AML-193 (cell line): ENCODE results near the gene GLMN.

Experiments used
- DNase-seq, 2 experiments: peaks; one replicate each; lab custom pipeline; 2025; lab: John Stamatoyannopoulos, UW

Gene GLMN, protein sequence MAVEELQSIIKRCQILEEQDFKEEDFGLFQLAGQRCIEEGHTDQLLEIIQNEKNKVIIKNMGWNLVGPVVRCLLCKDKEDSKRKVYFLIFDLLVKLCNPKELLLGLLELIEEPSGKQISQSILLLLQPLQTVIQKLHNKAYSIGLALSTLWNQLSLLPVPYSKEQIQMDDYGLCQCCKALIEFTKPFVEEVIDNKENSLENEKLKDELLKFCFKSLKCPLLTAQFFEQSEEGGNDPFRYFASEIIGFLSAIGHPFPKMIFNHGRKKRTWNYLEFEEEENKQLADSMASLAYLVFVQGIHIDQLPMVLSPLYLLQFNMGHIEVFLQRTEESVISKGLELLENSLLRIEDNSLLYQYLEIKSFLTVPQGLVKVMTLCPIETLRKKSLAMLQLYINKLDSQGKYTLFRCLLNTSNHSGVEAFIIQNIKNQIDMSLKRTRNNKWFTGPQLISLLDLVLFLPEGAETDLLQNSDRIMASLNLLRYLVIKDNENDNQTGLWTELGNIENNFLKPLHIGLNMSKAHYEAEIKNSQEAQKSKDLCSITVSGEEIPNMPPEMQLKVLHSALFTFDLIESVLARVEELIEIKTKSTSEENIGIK

DNA sequence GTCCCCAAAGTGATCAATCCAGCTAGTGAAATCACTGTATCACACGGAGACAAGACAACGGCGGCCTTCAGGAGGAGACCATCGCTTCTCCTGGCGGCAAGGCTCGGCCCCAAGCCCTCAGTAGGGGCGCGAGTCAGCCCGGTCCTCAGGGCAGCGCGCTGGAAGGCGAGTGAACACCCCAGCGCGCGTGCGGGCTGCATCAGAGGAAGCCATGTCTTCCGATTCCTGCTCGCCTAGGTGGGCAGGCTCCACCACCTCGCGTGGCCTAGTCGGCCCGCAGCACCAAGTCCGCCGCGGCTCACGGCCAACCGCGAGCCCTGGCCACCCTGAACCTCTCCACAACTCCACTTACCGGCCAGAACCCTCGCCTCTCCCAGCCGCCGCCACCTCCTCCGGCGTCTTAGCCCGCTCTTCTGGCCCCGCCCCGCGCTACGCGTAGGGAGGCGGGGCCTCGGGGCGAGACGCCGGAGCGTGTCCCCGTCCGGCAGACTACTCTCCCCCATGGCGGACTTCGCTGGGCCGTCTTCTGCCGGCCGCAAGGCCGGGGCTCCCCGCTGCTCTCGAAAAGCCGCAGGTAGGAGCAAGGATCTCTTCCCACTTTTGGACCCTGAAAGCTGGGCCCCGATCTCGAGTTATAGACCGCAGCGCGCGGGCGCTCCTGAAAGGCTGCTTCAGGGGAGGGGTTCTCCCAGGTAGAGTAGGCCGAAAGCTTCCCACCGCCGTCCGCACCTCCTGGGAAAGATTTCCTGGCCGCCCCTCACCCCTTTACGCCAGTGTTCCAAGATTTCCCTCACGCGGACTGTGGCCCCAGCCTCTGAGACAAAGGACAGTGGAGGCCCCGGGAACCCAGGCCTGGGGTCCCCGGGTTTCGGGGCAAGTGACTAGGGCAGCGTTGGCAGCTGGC is at the start of gene GLMN, which contains the start of gene RPAP2:
GLMN (minus strand) TSS at position 415 of the 904 bp plus-strand sequence. CDS start 988 bp downstream, outside the sequence.
RPAP2 (plus strand) TSS at position 487 of the 904 bp plus-strand sequence; CDS start at position 502, 15 bp downstream.
- peak; percentile 76 to 84 for DNase-seq

DNA sequence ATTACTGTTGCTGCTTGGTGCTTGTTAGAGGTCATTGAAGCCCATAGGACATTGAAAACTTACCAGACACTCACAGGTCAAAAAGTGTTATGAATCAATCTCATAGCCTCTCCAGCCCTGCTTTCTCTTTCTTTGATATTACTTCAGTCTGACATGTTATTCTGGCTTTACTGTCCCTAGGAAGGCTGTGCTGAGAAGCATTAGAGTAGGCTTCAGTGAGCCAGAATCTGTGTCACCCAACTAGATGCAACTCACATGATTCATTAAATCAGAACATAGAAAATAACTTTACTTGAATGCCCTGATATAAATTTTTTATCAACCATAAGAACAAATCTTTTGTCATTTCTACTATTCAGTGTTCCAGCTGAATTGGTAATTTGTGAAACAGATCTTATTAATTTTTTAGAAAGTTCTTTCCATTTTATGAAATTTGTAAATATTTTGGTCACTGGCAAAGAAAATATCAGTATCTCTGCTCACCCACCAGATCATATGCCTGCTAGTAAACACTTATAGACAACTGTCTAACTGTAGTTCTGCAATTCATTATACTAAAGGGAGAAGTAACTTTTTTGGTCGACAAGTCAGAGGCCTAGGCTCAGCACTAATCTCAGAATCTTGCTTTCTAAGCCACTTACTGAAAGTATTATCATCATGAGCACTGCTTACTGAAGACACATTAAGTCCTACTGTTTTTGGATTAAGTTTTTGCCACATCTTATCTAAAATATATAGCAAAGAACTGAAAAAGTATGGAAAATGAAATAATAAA is 48.3 kb upstream of the GLMN start:
- DNase-seq, result no peak

DNA sequence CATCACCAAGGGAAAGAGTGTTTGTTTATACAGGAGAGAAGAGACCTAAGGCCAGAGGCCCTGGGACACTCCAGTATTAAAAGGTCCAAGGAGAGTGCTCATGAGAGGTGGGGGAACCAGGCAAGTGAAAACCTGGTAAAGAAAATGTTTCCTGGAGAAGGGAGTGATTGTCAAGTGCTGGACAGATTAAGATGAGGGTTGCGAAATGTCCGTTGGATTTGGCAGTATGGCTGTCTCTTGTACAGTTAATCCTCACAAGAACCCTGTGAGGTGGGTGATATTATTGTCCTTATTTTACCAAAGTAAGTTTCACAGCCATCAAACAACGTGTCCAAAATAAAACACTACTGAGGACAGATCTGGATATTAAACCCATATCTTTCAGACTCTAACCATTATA is 44.3 kb upstream of the GLMN start:
- no peak for DNase-seq

DNA sequence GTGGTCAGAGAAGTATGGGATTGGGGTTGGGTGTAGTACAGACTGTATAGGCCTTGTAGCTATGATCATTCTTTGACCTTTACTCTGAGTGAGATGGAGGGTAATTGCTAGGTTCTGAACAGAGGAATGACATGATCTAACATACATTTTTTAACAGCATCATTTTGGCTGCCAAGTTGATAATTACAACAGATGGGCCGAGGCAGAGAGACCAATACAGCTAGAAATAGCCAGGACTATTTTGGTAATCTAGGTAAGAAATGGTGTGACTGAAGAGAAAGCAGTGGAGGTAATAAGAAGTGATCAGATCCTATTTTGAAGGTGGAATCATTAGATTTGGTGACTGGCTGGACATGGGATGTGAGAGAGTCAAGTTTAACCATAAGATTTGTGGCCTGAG is 43.6 kb upstream of the GLMN start:
- no peak for DNase-seq

DNA sequence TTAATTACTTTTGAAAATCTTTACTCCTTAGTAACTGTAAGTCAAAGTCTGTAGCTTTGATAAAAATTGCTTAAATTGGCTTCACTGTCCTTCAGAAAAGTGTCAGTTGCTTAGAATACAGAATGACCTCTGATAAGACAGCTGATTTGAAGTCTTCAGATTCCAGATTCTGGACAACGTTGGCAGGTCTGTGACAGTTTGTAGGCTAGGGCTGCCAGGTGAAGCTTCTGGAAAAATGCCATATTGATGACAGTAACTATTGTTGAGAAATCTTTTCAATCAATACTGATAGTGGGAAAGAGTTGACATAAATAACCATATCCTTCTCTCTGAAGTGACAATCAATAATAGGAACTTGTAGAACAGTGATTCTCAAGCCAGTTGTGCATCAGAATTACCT is 41.4 kb upstream of the GLMN start:
- DNase-seq, result no peak

DNA sequence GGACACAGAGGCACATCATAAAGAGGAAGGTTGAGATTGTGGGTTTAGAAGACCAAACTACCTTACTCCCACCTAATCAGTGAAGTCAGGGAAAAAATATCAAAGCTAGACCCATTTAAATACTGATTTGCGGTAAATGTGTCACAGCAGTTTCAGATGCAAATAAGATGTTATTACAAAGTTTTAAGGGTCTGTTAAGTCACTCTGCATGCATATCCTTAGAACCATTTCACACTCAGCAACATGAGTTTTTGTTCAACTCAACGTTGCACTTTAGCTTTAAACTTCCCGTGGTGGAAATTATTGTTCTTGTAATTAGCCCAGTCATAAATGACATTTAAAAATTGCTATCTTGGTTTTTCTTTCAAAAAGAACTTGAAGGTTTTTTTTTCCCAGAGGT is 34.9 kb upstream of the GLMN start:
- DNase-seq, result no peak

DNA sequence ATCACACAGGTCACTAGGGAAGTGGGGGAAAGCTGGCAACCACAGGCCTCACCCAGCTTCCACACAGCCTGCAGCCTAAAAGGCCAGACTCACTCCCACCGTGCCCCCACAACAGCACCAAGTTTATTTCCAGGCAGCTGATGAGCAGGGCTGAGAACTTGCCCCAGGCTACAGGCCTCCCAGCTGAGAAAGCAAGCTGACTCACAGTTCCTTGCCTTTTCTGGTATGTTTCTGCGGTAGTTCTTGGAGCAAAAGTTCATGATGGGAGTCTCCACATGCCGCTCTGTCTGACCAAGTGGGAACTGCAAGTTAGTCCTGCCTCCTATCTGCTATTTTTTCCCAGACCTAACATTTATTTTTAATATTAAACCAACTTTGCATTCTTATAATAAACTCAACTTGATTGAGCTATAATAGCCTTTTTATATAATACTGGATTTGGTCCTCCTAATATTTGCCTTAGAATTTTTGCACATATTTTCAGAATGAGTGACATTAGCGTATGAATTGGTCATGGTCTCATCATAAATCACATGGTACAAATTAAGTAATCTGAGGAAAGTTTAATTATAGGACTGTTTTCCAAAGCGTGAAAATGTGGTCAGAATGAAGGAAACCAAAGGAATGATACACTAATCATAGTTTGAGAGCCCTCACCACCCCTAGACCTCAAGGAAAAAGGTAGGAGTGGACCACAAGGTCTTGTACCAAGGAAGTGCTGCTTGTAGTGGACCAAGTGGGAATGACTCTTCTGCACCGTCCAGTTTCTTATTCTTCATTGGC is 30.8 kb upstream of the GLMN start:
- DNase-seq, result no peak

DNA sequence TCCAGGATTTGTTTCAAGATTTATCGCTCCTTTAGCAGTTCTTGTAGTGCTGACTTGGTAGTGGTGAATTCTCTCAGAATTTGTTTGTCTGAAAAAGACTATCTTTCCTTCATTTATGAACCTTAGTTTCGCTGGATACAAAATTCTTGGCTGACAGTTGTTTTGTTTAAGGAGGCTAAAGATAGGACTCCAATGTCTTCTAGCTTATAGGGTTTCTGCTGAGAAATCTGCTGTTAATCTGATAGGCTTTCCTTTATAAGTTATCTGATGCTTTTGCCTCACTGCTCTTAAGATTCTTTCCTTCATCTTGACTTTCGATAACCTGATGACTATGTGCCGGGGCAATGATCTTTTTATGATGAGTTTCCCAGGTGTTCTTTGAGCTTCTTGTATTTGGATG is 29.0 kb upstream of the GLMN start:
- no peak for DNase-seq

DNA sequence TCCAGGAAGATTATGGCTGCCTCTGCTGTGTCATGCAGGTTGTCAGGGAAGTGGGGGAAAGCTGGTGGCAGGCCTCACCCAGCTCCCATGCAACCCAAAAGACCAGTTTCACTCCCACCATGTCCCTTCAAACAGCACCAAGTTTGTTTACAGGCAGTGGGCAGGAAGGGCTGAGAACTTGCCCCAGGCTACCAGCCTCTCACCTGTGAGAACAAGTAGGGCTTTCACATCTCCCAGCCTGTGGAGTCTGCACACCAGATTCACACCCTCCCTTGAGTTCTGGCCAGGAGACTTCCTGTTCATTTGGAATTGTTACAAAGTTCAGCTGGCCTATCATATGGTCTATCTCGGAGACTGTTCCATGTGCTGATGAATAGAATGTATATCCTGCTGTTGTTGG is 27.9 kb upstream of the GLMN start:
- DNase-seq, result no peak

DNA sequence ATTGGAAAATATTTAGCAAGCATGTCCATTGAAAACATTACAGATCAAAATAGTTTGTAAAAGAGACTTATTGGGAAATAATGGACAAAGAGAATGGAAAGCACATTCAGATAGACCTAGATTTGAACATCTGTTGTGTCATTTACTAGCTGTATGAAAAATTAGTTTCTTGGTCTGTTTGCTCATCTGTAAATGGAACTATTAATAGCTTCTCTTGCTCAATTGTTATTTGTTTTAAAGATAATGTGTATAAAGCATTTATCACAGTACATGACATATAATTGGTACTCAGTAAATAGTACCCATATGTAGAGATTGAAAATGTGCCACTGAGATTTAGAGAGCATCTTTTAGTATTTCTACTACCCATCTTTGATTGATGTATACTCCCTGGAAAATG is 26.0 kb upstream of the GLMN start:
- DNase-seq, result no peak

DNA sequence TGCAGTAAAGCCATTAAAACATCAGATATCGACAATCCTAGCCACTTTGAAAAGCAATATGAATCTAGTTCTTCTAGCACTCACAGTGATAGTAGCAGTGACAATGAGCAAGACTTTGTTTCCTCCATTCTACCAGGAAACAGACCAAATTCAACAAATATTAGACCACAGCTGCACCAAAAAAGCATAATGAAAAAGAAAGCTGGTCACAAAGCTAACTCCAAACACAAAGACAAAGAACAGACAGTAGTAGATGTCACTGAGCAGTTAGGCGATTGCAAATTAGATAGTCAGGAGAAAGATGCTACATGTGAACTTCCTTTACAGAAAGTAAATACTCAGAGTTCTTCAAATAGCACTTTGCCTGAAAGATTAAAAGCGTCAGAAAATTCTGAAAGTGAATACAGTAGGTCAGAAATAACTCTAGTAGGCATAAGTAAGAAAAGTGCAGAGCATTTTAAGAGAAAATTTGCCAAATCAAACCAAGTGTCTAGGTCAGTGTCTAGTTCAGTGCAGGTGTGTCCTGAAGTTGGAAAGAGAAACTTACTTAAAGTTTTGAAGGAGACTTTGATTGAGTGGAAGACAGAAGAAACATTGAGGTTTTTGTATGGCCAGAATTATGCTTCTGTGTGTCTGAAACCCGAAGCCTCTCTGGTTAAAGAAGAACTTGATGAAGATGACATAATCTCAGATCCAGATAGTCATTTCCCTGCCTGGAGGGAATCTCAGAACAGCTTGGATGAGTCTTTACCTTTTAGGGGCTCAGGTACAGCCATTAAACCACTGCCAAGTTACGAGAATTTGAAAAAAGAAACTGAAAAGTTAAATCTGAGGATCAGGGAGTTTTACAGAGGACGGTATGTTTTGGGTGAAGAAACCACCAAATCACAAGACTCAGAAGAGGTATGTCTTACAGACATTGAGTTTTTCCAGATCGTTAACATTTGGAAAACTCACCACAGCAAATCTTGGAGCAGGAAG is 25.0 kb upstream of the GLMN start:
- no peak for DNase-seq

DNA sequence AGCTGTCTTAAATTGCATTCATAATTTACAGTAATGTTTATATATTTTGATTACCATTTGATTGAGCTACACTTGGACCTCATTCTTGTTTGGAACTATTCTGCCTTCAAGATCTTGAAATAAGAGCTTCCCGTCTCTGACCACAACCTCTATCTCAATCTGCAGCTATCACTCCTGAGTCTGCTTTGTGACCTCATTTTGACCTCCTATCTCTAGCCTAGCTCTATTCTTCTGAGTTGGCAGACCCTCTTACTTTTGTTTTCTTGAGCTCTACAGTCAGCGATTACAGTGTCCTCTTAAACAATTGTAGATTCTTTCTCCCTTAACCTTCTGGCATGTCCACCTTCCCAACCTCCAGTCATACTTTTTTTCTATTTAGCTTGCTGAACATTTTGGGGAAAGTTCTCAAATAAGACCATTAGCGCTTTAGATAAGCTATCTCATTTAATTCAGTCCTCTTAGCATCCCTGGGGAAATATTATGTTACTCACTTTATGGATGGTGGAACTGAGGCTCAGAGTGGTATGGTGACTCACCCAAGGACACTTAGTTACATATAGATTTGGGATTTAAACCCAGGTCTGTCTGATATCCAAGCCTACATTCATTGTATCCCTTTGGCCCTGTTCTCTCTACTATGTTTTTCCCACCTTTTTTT is 19.2 kb upstream of the GLMN start:
- no peak for DNase-seq

DNA sequence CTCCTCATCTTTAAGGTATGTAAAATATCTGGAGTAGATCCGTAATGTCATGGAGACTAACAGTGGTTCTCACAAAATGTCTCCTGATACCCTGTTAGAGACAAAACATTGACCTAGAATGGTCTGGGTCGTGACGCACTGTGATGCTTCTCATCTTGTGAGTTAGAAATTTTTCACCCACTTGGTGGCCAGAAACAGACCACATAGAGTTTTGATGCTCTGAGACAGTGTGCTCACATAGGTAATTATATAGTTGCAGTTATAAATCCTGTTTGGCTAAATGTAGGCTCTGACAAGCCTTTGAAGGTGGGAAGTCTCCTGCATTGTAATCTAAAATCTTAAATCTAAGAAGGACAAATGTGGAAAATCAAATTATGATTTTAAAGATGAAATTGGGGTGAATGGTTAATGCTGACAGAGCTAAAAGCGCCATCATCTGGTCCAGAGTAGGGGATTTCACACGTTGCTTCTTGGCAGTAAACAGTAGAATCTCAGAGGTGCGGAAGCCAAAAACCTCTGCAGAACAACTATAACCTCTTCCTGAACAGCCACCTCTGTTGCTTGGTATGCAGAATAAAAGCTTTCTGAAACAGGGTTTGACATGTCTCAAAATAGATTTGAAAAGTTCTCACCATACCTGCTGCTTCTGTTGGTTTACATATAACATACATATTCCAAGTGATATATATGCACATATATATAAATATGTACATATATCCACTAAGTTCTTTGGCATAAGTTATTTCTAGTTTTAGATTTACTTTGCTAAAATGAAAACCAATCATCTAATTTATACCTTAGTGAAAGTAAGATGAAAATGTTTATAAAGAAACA is 17.2 kb upstream of the GLMN start:
- DNase-seq, result no peak

DNA sequence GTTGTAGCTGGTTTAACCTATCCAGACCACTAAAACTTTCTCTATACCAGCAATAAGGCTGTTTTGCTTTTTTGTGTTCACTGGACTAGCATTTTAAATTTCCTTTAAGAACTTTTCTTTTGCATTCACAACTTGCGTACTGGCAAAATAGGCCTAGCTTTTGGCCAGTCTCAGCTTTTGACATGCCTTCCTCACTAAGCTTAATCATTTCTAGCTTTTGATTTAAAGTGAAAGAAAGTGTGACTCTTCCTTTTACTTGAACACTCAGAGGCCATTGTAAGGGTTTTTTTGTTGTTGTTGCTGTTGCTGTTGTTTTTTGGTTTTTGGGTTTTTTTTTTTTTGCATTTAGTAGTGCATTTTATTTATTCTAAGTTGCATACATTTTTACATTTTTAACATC is 15.2 kb upstream of the GLMN start:
- no peak for DNase-seq

DNA sequence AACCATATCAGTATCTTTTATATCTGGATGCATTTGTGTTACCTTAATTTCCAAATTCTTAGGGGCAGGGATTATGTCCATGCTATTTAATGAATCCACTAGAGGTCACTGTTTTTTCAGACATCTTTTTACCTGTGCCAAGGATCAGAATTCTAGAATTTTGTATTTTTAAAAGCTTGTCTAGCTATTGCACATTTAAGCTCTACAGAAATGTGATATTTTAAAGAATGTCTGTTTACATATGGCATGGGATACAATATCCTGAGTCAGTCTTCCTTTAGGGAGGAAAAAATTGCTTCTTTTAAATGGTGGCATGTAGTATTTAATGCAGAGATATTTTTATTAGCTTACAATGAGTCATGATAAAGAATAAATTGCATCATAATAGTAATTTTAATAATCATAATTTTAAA is 11.4 kb upstream of the GLMN start:
- DNase-seq, result peak; percentile 66 to 71

DNA sequence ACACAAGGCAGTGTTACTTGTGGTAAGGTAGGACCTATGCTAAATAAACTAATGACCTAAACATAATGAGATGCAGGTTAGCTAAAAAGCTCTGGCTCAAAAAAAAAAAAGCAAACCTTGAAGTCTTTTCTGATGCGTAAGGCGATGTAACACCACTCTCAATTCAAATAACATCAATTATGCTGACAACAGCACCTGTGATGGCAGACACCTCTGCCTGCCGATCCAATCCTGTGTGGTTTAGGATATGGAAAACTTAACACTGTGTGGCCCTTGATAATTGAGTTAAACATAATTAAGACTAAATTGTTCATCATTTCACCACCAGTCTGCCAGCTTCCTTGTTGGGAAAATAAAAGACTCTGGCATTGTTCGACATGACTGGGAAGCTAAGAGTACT is 9.2 kb upstream of the GLMN start:
- no peak for DNase-seq

DNA sequence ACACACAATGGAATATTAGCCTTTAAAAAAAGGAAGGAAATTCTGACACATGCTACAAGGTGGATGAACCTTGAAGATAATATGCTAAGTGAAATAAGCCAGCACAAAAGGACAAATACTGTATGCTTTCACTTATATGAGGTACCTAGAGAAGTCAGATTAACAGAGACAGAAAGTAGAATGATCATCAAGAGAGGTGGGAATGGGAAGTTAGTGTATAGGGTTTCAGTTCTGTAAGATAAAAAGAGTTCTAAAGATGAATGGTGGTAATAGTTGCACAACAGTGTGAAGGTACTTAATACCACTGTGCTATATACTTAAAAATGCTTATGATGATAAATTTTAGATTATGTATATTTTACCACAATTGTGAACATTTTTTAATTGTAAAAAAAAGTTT is 7.2 kb upstream of the GLMN start:
- peak; percentile 15 to 25 for DNase-seq

DNA sequence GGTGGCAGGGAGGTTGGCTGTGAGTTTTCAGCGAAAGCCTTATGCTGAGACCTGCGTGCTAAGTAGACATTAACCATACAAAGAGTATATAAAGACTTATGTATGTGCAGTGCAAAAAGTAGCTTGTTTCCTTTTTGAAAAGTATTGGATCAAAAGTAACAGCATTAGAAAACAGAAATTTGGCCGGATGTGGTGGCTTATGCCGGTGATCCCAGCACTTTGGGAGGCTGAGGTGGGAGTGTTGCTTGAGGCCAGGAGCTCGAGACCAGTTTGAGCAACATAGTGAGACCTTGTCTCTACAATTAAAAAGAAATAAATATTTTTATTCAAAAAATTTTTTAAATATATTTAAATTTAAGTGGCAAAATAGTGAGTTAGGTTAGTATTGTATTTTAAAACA is 2.2 kb upstream of the GLMN start:
- DNase-seq, result no peak
